Smooth muscle cell (in vitro differentiated cells): ENCODE data around the gene PCGF2. TPM values are rescaled to one million over a fixed set of nuclear protein-coding genes. Genes with fewer than 3 reads are reported as not detected.

Source experiments
- DNase-seq: peaks from one replicate; lab custom pipeline; 2025; ENCODE audit not compliant: unreplicated experiment; lab: John Stamatoyannopoulos, UW
- H2AFZ ChIP-seq: fragments of 200-600 bp; sonication (generic); 2 replicates; pipeline ENCODE4 v1.6.0; 2016; ENCODE audit warnings: antibody characterized with exemption, low read depth, mild to moderate bottlenecking
- H3F3A ChIP-seq: fragments of 200-600 bp; sonication (generic); 2 replicates; pipeline ENCODE4 v1.6.0; 2017; ENCODE audit warnings: antibody characterized with exemption, low read depth
- H3K27ac ChIP-seq: fragments of 200-600 bp; sonication (generic); 2 replicates; pipeline ENCODE4 v1.5.1; 2016; ENCODE audit warnings: low read depth, mild to moderate bottlenecking
- H3K27me3 ChIP-seq: fragments of 200-600 bp; sonication (generic); 2 replicates; pipeline ENCODE4 v1.6.1; 2016; ENCODE audit warnings: low read depth, mild to moderate bottlenecking
- H3K36me3 ChIP-seq: fragments of 200-600 bp; sonication (generic); 2 replicates; pipeline ENCODE4 v1.5.1; 2016; ENCODE audit warnings: low read depth
- H3K4me1 ChIP-seq: fragments of 200-600 bp; sonication (generic); 2 replicates; pipeline ENCODE4 v1.5.1; 2016; ENCODE audit warnings: low read depth
- H3K4me2 ChIP-seq: fragments of 200-600 bp; sonication (generic); 2 replicates; pipeline ENCODE4 v1.6.0; 2016; ENCODE audit warnings: mild to moderate bottlenecking
- H3K4me3 ChIP-seq: fragments of 200-600 bp; sonication (generic); 2 replicates; pipeline ENCODE4 v1.5.1; 2016; ENCODE audit warnings: mild to moderate bottlenecking
- H3K79me2 ChIP-seq: fragments of 200-600 bp; sonication (generic); 2 replicates; pipeline ENCODE4 v1.6.0; 2016; ENCODE audit warnings: low read depth, mild to moderate bottlenecking
- H3K9ac ChIP-seq: fragments of 200-600 bp; sonication (generic); 2 replicates; pipeline ENCODE4 v1.6.0; 2016; ENCODE audit warnings: low read depth
- H3K9me3 ChIP-seq: fragments of 200-600 bp; sonication (generic); replicated peaks from 2 replicates; pipeline ENCODE4 v1.5.1; 2016; ENCODE audit warnings: low read depth
- H4K20me1 ChIP-seq: fragments of 200-600 bp; sonication (generic); 2 replicates; pipeline ENCODE4 v1.6.0; 2016; ENCODE audit warnings: low read depth
- WGBS: methylation state at CpG from one replicate; pipeline ENCODE4 v1.1.7; 2016; ENCODE audit warnings: low lambda C conversion rate; 5-methylcytosine and 5-hydroxymethylcytosine counted together
- polyA plus RNA-seq: library from polyadenylated mRNA; unstranded; fragments of >200 nt; fragmentation: Nextera tagmentation; extraction: Ambion mirVana; gene quantifications from 2 replicates; pipeline ENCODE4 v1.2.1, GENCODE V29; 2016
- total RNA-seq: library from RNA; depleted of rRNA; stranded (reverse); fragments of >200 nt; gene quantifications from 2 replicates; pipeline ENCODE4 v1.2.3, GENCODE V29; 2014
- TF ChIP-seq, protein P1 (sequence below): fragments of 200-600 bp; sonication (generic); IDR thresholded peaks from 2 replicates; pipeline ENCODE4 v1.5.1; 2017; ENCODE audit warnings: borderline replicate concordance, mild to moderate bottlenecking, antibody characterized with exemption; ENCODE audit not compliant: insufficient read depth, poor library complexity, severe bottlenecking

The PCGF2 gene
- total and polyA plus RNA-seq, 2 experiments from 2014 or later: 6.1 to 11.6 TPM

GRCh38 chr17:38706505-38707216 is 41.5 kb downstream of the PCGF2 start:
- peaks cover 10% of the 10 kb centered on the region for H3F3A ChIP-seq
- no peak overlapping the region for H2AFZ ChIP-seq
- no peak overlapping the region for H3K9ac ChIP-seq
- TF ChIP-seq, protein P1, sequence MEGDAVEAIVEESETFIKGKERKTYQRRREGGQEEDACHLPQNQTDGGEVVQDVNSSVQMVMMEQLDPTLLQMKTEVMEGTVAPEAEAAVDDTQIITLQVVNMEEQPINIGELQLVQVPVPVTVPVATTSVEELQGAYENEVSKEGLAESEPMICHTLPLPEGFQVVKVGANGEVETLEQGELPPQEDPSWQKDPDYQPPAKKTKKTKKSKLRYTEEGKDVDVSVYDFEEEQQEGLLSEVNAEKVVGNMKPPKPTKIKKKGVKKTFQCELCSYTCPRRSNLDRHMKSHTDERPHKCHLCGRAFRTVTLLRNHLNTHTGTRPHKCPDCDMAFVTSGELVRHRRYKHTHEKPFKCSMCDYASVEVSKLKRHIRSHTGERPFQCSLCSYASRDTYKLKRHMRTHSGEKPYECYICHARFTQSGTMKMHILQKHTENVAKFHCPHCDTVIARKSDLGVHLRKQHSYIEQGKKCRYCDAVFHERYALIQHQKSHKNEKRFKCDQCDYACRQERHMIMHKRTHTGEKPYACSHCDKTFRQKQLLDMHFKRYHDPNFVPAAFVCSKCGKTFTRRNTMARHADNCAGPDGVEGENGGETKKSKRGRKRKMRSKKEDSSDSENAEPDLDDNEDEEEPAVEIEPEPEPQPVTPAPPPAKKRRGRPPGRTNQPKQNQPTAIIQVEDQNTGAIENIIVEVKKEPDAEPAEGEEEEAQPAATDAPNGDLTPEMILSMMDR: no peak
- DNase-seq: no peak
- H3K9me3 ChIP-seq: no peaks in the 10 kb centered on the region
- H4K20me1 ChIP-seq: peaks cover 22% of the 10 kb centered on the region
- no peaks in the 10 kb centered on the region for H3K79me2 ChIP-seq
- peak overlapping the region; percentile 99 for H3K4me2 ChIP-seq
- H3K36me3 ChIP-seq: no peaks in the 10 kb centered on the region
- 16% methylated on average over 20 of the region's 20 CpGs for WGBS
- peak overlapping the region; percentile 98 for H3K4me3 ChIP-seq
- no peak overlapping the region for H3K27ac ChIP-seq
- H3K4me1 ChIP-seq: peaks cover 12% of the 10 kb centered on the region
- no peaks in the 10 kb centered on the region for H3K27me3 ChIP-seq

DNA sequence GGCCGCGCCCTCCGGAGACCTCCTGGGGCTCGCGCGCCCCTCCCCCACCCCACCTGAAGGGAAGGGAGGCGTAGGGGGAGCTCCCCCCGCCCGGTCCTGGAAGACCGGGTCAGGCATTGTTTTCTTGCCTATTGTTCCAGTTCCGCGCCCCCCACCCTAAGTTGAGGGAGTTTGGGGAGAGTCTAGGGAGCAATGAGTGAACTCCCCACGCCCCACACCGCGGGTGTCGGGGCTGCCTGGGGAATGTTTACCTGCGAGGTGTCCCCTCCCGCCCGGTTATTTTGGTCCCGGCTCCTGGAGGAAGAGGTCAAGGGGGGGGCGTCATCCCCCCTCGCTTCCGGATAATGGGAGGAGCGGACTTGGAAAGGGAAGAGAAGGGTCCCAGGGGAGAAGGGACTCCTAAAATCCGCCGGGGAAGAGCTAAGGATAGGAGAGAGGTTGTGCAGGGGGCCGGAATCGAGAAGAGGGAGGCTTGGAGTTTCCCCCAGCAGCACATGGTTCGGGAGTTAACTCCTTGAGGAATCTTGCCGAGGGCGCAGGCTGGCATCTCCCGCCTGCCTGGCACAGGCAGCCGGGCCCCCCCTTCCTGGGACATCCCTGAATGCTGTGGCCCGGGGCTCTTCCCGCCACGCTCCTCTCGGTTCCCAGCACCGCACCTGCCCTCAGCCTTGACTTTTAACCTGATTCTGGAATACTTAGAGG is 42.2 kb downstream of the PCGF2 start:
- no peak for DNase-seq
- WGBS: 1% methylated on average over 31 of the region's 38 CpGs
- Histone ChIP-seq H4K20me1 (peaks cover 22% of the 10 kb centered on the region), H3K79me2 (no peaks in the 10 kb centered on the region), H3F3A (peaks cover 13% of the 10 kb centered on the region), H3K9ac (no peak overlapping the region), H2AFZ (peak overlapping the region; percentile 75), H3K9me3 (no peaks in the 10 kb centered on the region), H3K4me3 (peak overlapping the region; percentile 98), H3K4me1 (peaks cover 12% of the 10 kb centered on the region), H3K36me3 (no peaks in the 10 kb centered on the region), H3K27ac (no peak overlapping the region), H3K27me3 (no peaks in the 10 kb centered on the region), H3K4me2 (peak overlapping the region; percentile 99)
- TF ChIP-seq, protein P1: no peak

DNA sequence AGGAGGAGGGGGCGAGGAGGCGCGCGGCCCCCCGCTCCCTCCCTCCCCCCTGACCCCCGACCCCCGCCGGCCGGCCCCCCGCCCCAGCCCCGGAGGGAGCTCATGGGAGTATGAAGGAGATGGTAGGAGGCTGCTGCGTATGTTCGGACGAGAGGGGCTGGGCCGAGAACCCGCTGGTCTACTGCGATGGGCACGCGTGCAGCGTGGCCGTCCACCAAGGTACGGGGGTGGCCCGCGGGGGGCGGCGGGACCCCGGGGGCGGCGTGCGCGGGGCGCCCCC is 42.7 kb downstream of the PCGF2 start:
- TF ChIP-seq, protein P1: no peak
- Histone ChIP-seq H3K79me2 (no peaks in the 10 kb centered on the region), H3K9me3 (no peaks in the 10 kb centered on the region), H4K20me1 (peaks cover 22% of the 10 kb centered on the region), H3K4me1 (peaks cover 12% of the 10 kb centered on the region), H3F3A (peaks cover 13% of the 10 kb centered on the region), H2AFZ (no peak overlapping the region), H3K4me3 (peak overlapping the region; percentile 98), H3K27me3 (no peaks in the 10 kb centered on the region), H3K27ac (no peak overlapping the region), H3K4me2 (peak overlapping the region; percentile 99), H3K9ac (no peak overlapping the region), H3K36me3 (no peaks in the 10 kb centered on the region)
- WGBS: no CpG with 5 or more reads among the region's 32 CpGs
- no peak for DNase-seq
